ENCODE results near the gene DNLZ. TPM values are rescaled to one million over a fixed set of nuclear protein-coding genes. Genes with fewer than 3 reads are reported as not detected.

Gene DNLZ
- total RNA-seq, 5 donors from 2014 or later (not counting 1 experiment from before 2014, with no cell fraction given) = 20.4 to 46.8 (median 36.3) TPM

DNA sequence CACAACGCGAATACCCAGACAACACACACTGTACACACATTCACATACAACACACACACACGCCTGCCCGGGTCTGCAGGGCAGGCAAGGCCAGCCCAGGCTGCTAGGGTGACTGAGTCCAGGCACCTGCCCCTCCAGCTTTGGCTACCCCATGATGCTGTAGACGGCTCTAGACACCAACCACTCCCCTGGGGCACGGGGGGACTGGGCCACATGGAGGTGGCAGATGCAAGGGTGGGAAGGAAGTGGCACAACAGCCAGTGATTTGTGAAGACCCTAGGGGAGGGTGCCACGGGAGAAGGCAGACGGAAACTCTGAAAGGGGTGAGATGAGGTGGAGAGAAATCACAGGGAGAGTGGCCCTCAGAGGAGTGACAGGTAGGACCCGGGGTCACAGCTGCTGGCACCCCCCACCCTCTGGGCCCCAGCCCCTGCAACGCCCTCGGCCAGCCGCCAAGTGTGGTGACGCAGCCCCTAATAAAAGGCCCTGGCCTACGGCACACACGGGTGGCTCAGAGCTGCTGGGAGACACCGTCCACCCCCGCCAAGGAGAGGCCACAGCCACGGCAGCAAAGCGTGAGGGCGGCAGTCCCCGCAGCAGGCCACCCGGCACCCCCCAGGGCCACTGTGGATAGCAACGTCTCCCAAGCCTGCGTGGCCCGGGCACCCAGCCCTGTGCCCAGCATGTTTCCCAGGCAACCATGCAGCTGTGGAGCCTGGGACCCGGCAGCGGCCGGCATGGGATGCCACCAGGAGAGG, 53.1 kb downstream of the DNLZ start:
- Mint-ChIP-seq H3K9me3 (peaks cover 0 to 5% (median 4%) of the 10 kb centered on the region in 3 donors), H3K27me3 (peaks cover 3 to 5% of the 10 kb centered on the region in 2 donors), H3K27ac (no peak overlapping the region), H3K36me3 (no peaks in the 10 kb centered on the region), H3K4me3 (no peak overlapping the region), H3K4me1 (peaks cover 4 to 7% (median 6%) of the 10 kb centered on the region in 3 donors)
- H3K4me1 ChIP-seq (ENCODE audit: control insufficient read depth in 1 of 2, extremely low read depth in 1 of 2, insufficient read depth in 2 of 2, low read length in 2 of 2) = peaks cover 0 to 35% of the 10 kb centered on the region in 2 experiments
- ATAC-seq (replicated peaks in 1 of 4) (no peak), DNase-seq (no peak)
- POLR2A ChIA-PET = no interaction called here
- WGBS (ENCODE audit: insufficient coverage) = 55% methylated on average over 23 of the region's 28 CpGs
- no peak overlapping the region for H3K27ac ChIP-seq (ENCODE audit: low read length)
- H3K27me3 ChIP-seq (replicated peaks in 1 of 2; ENCODE audit: control insufficient read depth in 2 of 2, extremely low read depth in 1 of 2, insufficient read depth in 2 of 2, low read length in 1 of 2) = peaks cover 0 to 69% of the 10 kb centered on the region in 2 experiments
- CTCF ChIA-PET = no interaction called here
- no peaks in the 10 kb centered on the region for H3K36me3 ChIP-seq (ENCODE audit: control insufficient read depth in 2 of 2, extremely low read depth in 1 of 2, insufficient read depth in 1 of 2, low read length in 1 of 2)
- H3K4me3 ChIP-seq (ENCODE audit: control insufficient read depth in 1 of 2, extremely low read depth in 1 of 2, low read length in 1 of 2) = no peak overlapping the region
- H3K9me3 ChIP-seq = no peaks in the 10 kb centered on the region

DNA sequence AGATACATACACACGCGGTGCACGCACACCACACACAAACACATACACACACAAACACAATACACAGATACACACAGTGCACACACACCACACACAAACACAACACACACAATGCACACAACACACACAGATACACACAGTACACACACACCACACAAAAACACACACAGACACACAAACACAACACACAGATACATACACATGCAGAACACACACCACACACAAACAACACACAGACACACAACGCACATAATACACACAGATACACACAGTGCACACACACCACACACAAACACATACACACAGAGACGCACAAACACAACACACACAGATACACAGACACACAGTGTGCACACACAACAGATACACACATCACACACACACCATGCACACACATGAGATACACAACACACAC, 53.7 kb downstream of the DNLZ start:
- Mint-ChIP-seq H3K36me3 (no peaks in the 10 kb centered on the region), H3K27me3 (peaks cover 3 to 5% of the 10 kb centered on the region in 2 donors), H3K9me3 (no peaks in the 10 kb centered on the region), H3K4me1 (peaks cover 4 to 7% (median 6%) of the 10 kb centered on the region in 3 donors), H3K4me3 (no peak overlapping the region), H3K27ac (no peak overlapping the region)
- POLR2A ChIA-PET = no interaction called here
- Histone ChIP-seq H3K27ac (ENCODE audit: low read length) (no peak overlapping the region), H3K4me1 (ENCODE audit: control insufficient read depth in 1 of 2, extremely low read depth in 1 of 2, insufficient read depth in 2 of 2, low read length in 2 of 2) (peaks cover 0 to 31% of the 10 kb centered on the region in 2 experiments), H3K4me3 (ENCODE audit: control insufficient read depth in 1 of 2, extremely low read depth in 1 of 2, low read length in 1 of 2) (no peak overlapping the region), H3K36me3 (ENCODE audit: control insufficient read depth in 2 of 2, extremely low read depth in 1 of 2, insufficient read depth in 1 of 2, low read length in 1 of 2) (no peaks in the 10 kb centered on the region), H3K9me3 (no peaks in the 10 kb centered on the region), H3K27me3 (replicated peaks in 1 of 2; ENCODE audit: control insufficient read depth in 2 of 2, extremely low read depth in 1 of 2, insufficient read depth in 2 of 2, low read length in 1 of 2) (peaks cover 0 to 75% of the 10 kb centered on the region in 2 experiments)
- WGBS (ENCODE audit: insufficient coverage) = 86% methylated on average over 5 of the region's 5 CpGs
- ATAC-seq (replicated peaks in 1 of 4) (no peak), DNase-seq (no peak)
- CTCF ChIA-PET = no interaction called here

Other genes starting within 250 kb of the DNLZ start
- 10 to 100 TPM; 21.0 to 77.9 (median 63.0) TPM for gene TMEM250, start 244.9 kb downstream of the DNLZ start, total RNA-seq
- gene LHX3, start 158.6 kb downstream of the DNLZ start, total RNA-seq = under 1 TPM in 2 of 5 donors, not detected in 3; 0.13 to 0.42 TPM
- gene QSOX2, start 117.9 kb downstream of the DNLZ start, total RNA-seq = 10 to 100 TPM; 14.1 to 19.4 (median 17.0) TPM
- under 1 TPM in 4 of 5 donors, not detected in 1; 0.07 to 0.20 (median 0.09) TPM for gene CCDC187, start 59.6 kb downstream of the DNLZ start, total RNA-seq
- gene GPSM1, start 36.2 kb downstream of the DNLZ start, total RNA-seq = 10 to 100 TPM in 2 of 5 donors, 1 to 10 TPM in 3; 8.6 to 11.5 (median 9.7) TPM
- 1 to 10 TPM in 1 of 5 donors, under 1 TPM in 4; 0.43 to 1.4 (median 0.76) TPM for gene CARD9, start 9.9 kb upstream of the DNLZ start, total RNA-seq
- 10 to 100 TPM; 10.5 to 15.7 (median 13.3) TPM for gene SNAPC4, start 36.4 kb upstream of the DNLZ start, total RNA-seq
- gene ENTR1, start 46.9 kb upstream of the DNLZ start, total RNA-seq = 100 to 1,000 TPM in 1 of 5 donors, 10 to 100 TPM in 4; 57.7 to 103 (median 95.6) TPM
- 10 to 100 TPM; 55.8 to 81.9 (median 65.7) TPM for gene PMPCA, start 46.9 kb upstream of the DNLZ start, total RNA-seq
- gene INPP5E, start 76.1 kb upstream of the DNLZ start, total RNA-seq = 10 to 100 TPM; 16.5 to 35.5 (median 31.8) TPM
- gene SEC16A, start 119.3 kb upstream of the DNLZ start, total RNA-seq = 10 to 100 TPM; 76.3 to 99.0 (median 92.4) TPM
- gene NOTCH1, start 182.3 kb upstream of the DNLZ start, total RNA-seq = 10 to 100 TPM; 50.1 to 96.1 (median 84.1) TPM